ENCODE results near the gene SDF2L1. TPM values are rescaled to one million over a fixed set of nuclear protein-coding genes. Genes with fewer than 3 reads are reported as not detected.

SDF2L1 gene
- total RNA-seq, 2 experiments from 2014 or later: 60.5 to 66.8 TPM

GRCh38 chr22:21646608-21647590, 4.8 kb downstream of the SDF2L1 start:
- H2AFZ ChIP-seq (ENCODE audit: low read length): no peak overlapping the region
- H3K36me3 ChIP-seq (ENCODE audit: insufficient read depth, low read length): peaks cover 36% of the 10 kb centered on the region
- CTCF ChIA-PET (ENCODE audit: unreplicated experiment): interaction anchor here (0.6 to 1.0 kb wide), 3 partner anchors 14 to 18 kb away, joined by 3 to 6 read pairs (median 5); partner anchors contain the start of gene CCDC116
- H4K20me1 ChIP-seq (ENCODE audit: insufficient read depth, low read length): no peaks in the 10 kb centered on the region
- no peaks in the 10 kb centered on the region for H3K9me2 ChIP-seq (ENCODE audit: insufficient read depth, low read length)
- POLR2A ChIA-PET: interaction anchor here (0.6 to 1.0 kb wide), 2 partner anchors 10 to 258 kb away, joined by 3 to 5 read pairs; no protein-coding TSS in a partner anchor
- no peak overlapping the region for H3K27ac ChIP-seq (ENCODE audit: low read depth, low read length, poor library complexity, severe bottlenecking)
- no peak overlapping the region for H3K4me3 ChIP-seq (ENCODE audit: low read depth, low read length, poor library complexity, severe bottlenecking)
- H3K4me1 ChIP-seq (ENCODE audit: insufficient read depth, low read length, poor library complexity, severe bottlenecking): peaks cover 29% of the 10 kb centered on the region
- TF ChIP-seq EZH2phosphoT487 (IDR thresholded peaks at IDR 0.05; ENCODE audit: borderline replicate concordance, low read depth, low read length) (no peak), CTCF (conservative IDR thresholded peaks at IDR 0.05; ENCODE audit: low read length) (peak; percentile 91)
- intact Hi-C loops (cut with micrococcal nuclease; ENCODE audit: unreplicated experiment): no loop called here
- DNase-seq (ENCODE audit: low spot score): peak; percentile 89
- no peaks in the 10 kb centered on the region; the same call in 1 of the 2 replicates for H3K79me2 ChIP-seq (ENCODE audit: insufficient read depth, low read depth, low read length)
- no peaks in the 10 kb centered on the region for H3K9me3 ChIP-seq (ENCODE audit: low read length)
- H3K4me2 ChIP-seq (ENCODE audit: low read length): peak overlapping the region; percentile 13; the same call in 1 of the 2 replicates
- BruUV-seq (replicated peaks): no TSS peak

GRCh38 chr22:21650280-21650679, 8.2 kb downstream of the SDF2L1 start:
- ChIA-PET CTCF (ENCODE audit: unreplicated experiment) (no interaction called here), POLR2A (interaction anchor here (2.5 kb wide), 1 partner anchor 8 kb away, joined by 7 read pairs; the partner anchor contains the start of gene SDF2L1)
- Histone ChIP-seq H3K27ac (ENCODE audit: low read depth, low read length, poor library complexity, severe bottlenecking) (no peak overlapping the region), H3K4me2 (ENCODE audit: low read length) (no peak overlapping the region), H3K4me1 (ENCODE audit: insufficient read depth, low read length, poor library complexity, severe bottlenecking) (peaks cover 32% of the 10 kb centered on the region), H3K79me2 (ENCODE audit: insufficient read depth, low read depth, low read length) (no peaks in the 10 kb centered on the region), H4K20me1 (ENCODE audit: insufficient read depth, low read length) (no peaks in the 10 kb centered on the region), H3K36me3 (ENCODE audit: insufficient read depth, low read length) (peaks cover 47% of the 10 kb centered on the region), H3K4me3 (ENCODE audit: low read depth, low read length, poor library complexity, severe bottlenecking) (no peak overlapping the region), H2AFZ (ENCODE audit: low read length) (no peak overlapping the region), H3K9me2 (ENCODE audit: insufficient read depth, low read length) (no peaks in the 10 kb centered on the region), H3K9me3 (ENCODE audit: low read length) (no peaks in the 10 kb centered on the region)
- intact Hi-C loops (cut with micrococcal nuclease; ENCODE audit: unreplicated experiment): no loop called here
- BruUV-seq (replicated peaks): no TSS peak
- no peak for DNase-seq (ENCODE audit: low spot score)
- TF ChIP-seq CTCF (conservative IDR thresholded peaks at IDR 0.05; ENCODE audit: low read length) (no peak), EZH2phosphoT487 (IDR thresholded peaks at IDR 0.05; ENCODE audit: borderline replicate concordance, low read depth, low read length) (no peak)
